HPDE6-E6E7 (cell line): ENCODE results near the gene KCNK13.

Experiments
- DNase-seq: peaks from one replicate; pipeline ENCODE4 v3.0.0; 2011; ENCODE audit warnings: missing footprints; ENCODE audit errors: extremely low spot score

The KCNK13 gene

GRCh38 chr14:90132821-90133570 is 71.2 kb downstream of the KCNK13 start:
- DNase-seq = no peak

- no peak for DNase-seq
Measured at GRCh38 chr14:90136904-90137303, 75.1 kb downstream of the KCNK13 start.

DNA sequence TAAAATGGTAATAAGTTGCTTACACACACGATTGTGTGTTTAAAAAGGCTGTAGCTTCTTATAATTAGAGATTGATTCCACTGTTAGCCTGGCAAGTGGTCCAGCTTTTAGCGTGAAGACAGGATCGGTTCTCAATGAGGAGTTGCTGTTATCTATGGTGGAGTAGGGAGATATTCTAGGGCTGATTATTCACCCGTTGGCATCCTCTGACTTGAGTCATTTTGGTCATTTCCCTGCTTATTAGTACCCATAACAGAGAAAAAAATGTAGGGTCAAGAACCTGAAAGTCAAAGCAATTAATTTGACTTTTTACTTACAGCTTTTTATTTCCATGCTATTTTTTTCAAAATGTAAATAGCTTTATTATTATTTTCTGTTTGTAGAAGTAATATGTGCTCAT is 76.0 kb downstream of the KCNK13 start:
- DNase-seq = no peak

GRCh38 chr14:90139199-90139598 is 77.4 kb downstream of the KCNK13 start:
- no peak for DNase-seq

GRCh38 chr14:90140298-90140955 is 78.6 kb downstream of the KCNK13 start:
- no peak for DNase-seq

GRCh38 chr14:90140956-90141316 is 79.1 kb downstream of the KCNK13 start:
- DNase-seq = no peak

- DNase-seq = no peak
Measured at GRCh38 chr14:90153429-90153828, 91.6 kb downstream of the KCNK13 start.

- no peak for DNase-seq
Measured at GRCh38 chr14:90154110-90154509, 92.3 kb downstream of the KCNK13 start.

DNA sequence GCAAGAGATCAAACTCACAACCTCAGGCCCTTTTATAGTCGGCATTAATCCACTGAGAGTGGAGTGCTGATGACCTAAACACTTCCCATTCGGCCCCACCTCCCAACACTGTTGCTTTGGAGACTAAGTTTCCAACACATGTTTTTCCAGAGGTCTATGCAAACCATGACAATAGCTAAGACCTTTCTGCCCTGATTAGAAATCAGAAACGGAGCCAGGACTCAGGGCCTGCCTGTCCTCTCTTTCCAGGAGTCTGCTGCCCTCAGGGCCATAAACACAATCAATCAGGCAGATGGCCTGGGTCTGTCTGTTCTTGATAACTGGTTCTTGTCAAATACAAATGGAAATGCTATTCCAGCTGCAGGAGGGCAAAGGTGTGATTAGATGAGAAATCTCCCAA is 97.4 kb downstream of the KCNK13 start:
- DNase-seq = no peak

DNA sequence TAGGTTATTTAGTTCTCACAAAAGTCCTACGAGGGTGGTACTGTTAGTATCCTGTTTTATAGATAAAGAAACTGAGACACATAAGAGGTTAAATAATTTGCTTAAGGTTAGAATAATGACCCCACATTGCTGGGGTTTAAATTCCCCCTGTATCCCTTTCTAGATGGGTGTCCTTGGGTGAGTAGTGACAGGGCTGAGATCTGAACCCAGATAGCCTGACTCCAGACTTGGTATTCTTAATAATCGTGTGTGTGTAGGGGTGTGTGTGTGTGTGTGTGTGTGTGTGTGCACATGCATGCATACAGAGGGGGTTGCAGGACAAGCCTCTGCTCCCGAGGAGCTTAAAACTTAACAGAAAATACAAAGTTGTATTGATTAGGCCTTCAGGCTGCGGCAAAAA is 97.9 kb downstream of the KCNK13 start:
- DNase-seq = no peak

DNA sequence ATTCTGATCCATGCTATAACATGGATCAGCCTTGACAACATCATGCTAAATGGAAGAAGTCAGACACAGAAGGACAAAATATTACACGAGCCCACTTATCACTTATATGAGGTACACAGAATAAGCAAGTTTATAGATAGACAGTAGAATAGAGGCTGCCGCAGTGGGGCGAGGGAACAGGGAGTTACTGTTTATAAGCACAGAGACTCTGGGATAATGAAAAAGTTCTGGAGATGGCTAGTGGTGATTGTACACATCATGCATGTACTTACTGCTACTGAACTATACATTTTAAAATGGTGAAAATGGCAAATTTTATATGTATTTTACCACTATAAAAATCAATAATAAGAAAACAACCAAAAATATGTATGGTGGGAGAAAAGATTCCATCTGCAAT is 99.3 kb downstream of the KCNK13 start:
- no peak for DNase-seq

DNA sequence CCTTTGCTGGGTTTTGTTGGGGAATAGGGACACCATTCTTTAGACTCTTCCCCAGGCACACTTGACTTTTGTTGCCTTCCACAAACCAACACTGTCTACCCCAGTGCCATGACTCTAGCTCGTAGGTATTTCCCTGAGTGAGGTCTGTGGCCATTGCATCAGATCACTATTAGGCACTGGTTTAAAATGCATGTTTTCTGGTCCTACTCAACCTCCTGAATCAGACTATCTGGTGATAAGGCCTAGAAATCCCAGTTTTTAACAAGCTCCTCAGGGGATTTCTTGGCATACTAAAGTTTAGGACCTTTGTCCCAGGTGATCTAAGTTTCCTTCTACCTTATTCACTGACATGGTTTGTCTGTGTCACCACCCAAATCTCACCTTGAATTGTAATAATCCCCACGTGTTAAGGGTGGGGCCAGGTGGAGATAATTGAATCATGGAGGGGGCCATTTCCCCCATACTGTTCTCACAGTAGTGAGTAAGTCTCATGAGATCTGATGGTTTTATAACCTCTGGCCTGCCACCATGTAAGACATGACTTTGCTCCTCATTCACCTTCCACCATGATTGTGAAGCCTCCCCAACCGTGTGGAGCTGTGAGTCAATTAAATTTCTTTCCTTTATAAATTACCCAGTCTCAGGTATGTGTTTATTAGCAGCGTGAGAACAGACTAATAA is 106.8 kb downstream of the KCNK13 start:
- no peak for DNase-seq

DNA sequence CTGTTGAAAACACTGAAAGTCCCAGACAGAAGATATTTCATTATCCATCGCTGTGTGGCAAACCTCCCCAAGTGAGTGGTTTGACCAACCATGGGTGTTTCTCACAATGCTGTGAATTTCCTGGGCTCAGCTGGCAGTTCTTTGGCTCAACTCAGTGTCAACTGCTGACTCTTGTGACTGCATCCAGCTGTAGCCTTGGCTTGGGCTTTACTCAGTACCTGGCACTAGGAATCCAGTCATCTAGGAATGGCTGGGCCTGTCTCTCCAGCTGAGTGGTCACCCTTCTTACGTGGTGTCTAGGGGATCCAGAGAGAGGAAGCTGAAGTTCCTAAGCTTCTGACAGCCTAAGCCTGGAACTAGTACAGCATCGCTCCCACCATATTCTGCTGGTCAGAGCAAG is 113.8 kb downstream of the KCNK13 start:
- no peak for DNase-seq

GRCh38 chr14:90177539-90178189 is 115.9 kb downstream of the KCNK13 start:
- DNase-seq = no peak

GRCh38 chr14:90179357-90179756 is 117.6 kb downstream of the KCNK13 start:
- DNase-seq = no peak

- no peak for DNase-seq
Measured at GRCh38 chr14:90179809-90180779, 118.3 kb downstream of the KCNK13 start.

DNA sequence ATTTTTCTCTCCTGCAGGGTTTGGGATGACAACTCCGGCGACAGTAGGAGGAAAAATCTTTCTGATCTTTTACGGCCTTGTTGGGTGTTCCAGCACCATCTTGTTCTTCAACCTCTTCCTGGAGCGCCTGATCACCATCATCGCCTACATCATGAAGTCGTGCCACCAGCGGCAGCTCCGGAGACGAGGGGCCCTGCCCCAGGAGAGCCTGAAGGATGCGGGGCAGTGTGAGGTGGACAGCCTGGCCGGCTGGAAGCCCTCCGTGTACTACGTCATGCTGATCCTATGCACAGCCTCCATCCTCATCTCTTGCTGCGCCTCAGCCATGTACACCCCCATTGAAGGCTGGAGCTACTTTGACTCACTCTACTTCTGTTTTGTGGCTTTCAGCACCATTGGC is 122.3 kb downstream of the KCNK13 start:
- DNase-seq = no peak

- no peak for DNase-seq
Measured at GRCh38 chr14:90184571-90185266, 122.9 kb downstream of the KCNK13 start.

DNA sequence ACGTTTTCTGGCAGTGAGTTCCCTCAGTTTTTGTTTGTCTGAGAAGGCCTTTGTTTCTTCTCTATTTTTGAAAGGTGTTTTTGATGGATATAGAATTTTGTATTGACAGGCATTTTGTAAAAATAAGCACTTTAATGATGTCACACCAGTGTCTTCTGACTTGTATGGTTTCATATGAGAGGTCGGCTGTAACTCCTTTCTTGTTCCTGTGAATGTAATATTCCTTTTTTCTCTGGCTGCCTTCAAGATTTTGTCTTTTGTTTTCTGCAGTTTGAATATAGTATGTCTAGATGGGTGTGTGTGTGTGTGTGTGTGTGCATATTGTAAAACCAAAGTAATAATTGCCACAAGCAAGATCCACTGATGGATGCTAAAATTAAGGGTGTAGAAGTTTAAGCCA is 126.8 kb downstream of the KCNK13 start:
- DNase-seq = no peak

DNA sequence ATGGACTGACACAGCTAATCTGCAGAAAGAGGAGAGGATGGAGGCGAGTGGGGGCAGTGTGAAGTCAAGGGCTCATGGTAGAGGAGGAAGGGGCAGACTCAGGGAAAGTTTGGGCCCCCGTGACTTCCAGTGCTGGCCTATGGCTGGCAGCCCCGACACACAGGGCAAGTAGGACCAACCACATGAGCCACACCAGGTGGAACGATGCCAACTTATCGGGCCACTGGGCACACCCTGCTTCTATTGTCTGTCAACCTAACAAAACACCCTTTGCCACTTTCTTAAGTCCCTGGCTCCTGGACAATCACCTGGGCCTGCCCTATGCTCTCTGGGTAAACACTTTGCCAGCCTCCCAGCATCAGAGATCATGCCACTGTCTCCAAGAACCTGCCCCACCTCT is 129.4 kb downstream of the KCNK13 start:
- DNase-seq = no peak

DNA sequence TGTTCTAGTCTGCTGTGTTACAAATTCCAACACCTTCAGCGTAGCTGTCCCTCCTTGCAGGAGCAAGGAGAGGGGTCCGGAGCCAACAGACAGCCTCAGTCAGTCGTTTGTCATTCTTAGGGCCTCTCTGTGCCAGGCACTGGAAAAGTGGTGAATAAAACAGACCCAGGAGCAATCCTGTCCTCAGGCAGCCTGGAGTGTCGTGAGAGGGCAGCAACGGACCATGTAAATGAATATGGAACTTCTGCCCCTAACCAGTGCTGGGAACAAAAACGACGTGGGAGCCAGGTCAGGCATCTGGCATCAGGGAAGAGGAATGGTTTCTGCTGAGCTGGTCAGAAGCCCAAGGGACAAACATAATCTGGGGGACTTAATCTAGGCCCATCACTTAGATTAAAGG is 129.8 kb downstream of the KCNK13 start:
- DNase-seq = no peak
